Prostate gland (tissue), 2 donors: ENCODE data around the gene PIK3R6. TPM values are rescaled to one million over a fixed set of nuclear protein-coding genes. Genes with fewer than 3 reads are reported as not detected.

Source experiments
- DNase-seq: peaks from one replicate; pipeline ENCODE4 v3.0.0-alpha.2; 2019; ENCODE audit warnings: low spot score
- H3K27ac ChIP-seq, 2 donors: fragments of 200-600 bp; sonication (generic); 2 replicates each; pipeline ENCODE4 v1.5.1; 2017 to 2019
- H3K27me3 ChIP-seq: fragments of 200-600 bp; sonication (generic); replicated peaks from 2 replicates; pipeline ENCODE4 v1.5.1; 2019; ENCODE audit not compliant: insufficient read depth
- H3K36me3 ChIP-seq, 2 donors: fragments of 200-600 bp; sonication (generic); 1 replicate in 1 of 2; 2 replicates in 1 of 2; pipeline versions ENCODE4 v1.5.1 to v1.8.1; 2017 to 2019
- H3K4me1 ChIP-seq: fragments of 200-600 bp; sonication (generic); replicated peaks from 2 replicates; pipeline ENCODE4 v1.5.1; 2019
- H3K4me3 ChIP-seq, 2 donors: fragments of 200-600 bp; sonication (generic); 2 replicates each; pipeline ENCODE4 v1.5.1; 2017 to 2019
- H3K9me3 ChIP-seq: fragments of 200-600 bp; sonication (generic); 2 replicates; pipeline ENCODE4 v1.5.1; 2017
- CTCF ChIP-seq, 4 experiments: fragments of 200-600 bp in 2 of 4; fragments of 450-650 bp in 2 of 4; sonication (generic) in 2 of 4; IDR thresholded peaks; 1 replicate in 3 of 4; 2 replicates in 1 of 4; pipeline ENCODE4 v1.5.1; 2016 to 2019; ENCODE audit warnings: antibody characterized with exemption in 4 of 4, mild to moderate bottlenecking in 2 of 4, moderate library complexity in 2 of 4
- POLR2A ChIP-seq: fragments of 450-650 bp; IDR thresholded peaks from one replicate; pipeline ENCODE4 v1.6.1; 2016; ENCODE audit warnings: antibody characterized with exemption, mild to moderate bottlenecking
- POLR2AphosphoS5 ChIP-seq: sonication (generic); formaldehyde crosslinking; IDR thresholded peaks from one replicate; pipeline ENCODE4 v1.6.1; 2017; ENCODE audit warnings: antibody characterized with exemption
- WGBS: methylation state at CpG from one replicate; pipeline ENCODE4 v1.1.5; 2018; 5-methylcytosine and 5-hydroxymethylcytosine counted together
- intact Hi-C: fragments of 100-400 bp; cut with DNase I; formaldehyde crosslinking; loops from one replicate; pipeline ENCODE4 v1.14.2; 2022
- total RNA-seq, 2 donors: library from RNA; depleted of rRNA; stranded (reverse); fragments of >200 nt; gene quantifications; one replicate each; pipeline ENCODE4 v1.1.0, GENCODE V29; 2016

PIK3R6 gene
- total RNA-seq, 2 donors from 2014 or later: 0.18 to 2.6 TPM

- Histone ChIP-seq H3K27ac (no peak within 1 kb of the TSS), H3K4me1 (no peaks in the 10 kb centered on the region), H3K27me3 (no peaks in the 10 kb centered on the region), H3K4me3 (peak within 1 kb of the TSS; percentile 18 to 26), H3K9me3 (no peaks in the 10 kb centered on the region), H3K36me3 (no peaks in the 10 kb centered on the region)
- intact Hi-C loops: no loop called here
- no peak for DNase-seq
- no peak for TF ChIP-seq POLR2AphosphoS5
- peak in 2 of 4 experiments; percentile 20 to 25 for TF ChIP-seq CTCF (IDR thresholded peaks at IDR 0.05)
- WGBS: 23% methylated on average over 38 of the region's 62 CpGs
These were observed 68.5 kb downstream of the PIK3R6 start, which contains the start of gene MFSD6L for GRCh38 chr17:8798846-8799569. MFSD6L (minus strand) TSS chr17:8799365; CDS start chr17:8799120, 245 bp downstream.

GRCh38 chr17:8798176-8798845 lies 69.2 kb downstream of the PIK3R6 start:
- Histone ChIP-seq H3K4me3 (no peak overlapping the region), H3K4me1 (no peaks in the 10 kb centered on the region), H3K27ac (no peak overlapping the region), H3K36me3 (no peaks in the 10 kb centered on the region), H3K27me3 (no peaks in the 10 kb centered on the region), H3K9me3 (no peaks in the 10 kb centered on the region)
- intact Hi-C loops: no loop called here
- DNase-seq: no peak
- TF ChIP-seq CTCF (IDR thresholded peaks at IDR 0.05) (no peak), POLR2A (no peak), POLR2AphosphoS5 (no peak)
- WGBS: 73% methylated on average over 23 of the region's 23 CpGs

GRCh38 chr17:8797621-8798175 lies 69.8 kb downstream of the PIK3R6 start:
- Histone ChIP-seq H3K27ac (no peak overlapping the region), H3K27me3 (no peaks in the 10 kb centered on the region), H3K9me3 (no peaks in the 10 kb centered on the region), H3K4me3 (no peak overlapping the region), H3K36me3 (no peaks in the 10 kb centered on the region), H3K4me1 (no peaks in the 10 kb centered on the region)
- DNase-seq: no peak
- no peak for TF ChIP-seq POLR2A
- no peak for TF ChIP-seq CTCF (IDR thresholded peaks at IDR 0.05)
- TF ChIP-seq POLR2AphosphoS5: no peak
- WGBS: 92% methylated on average over 14 of the region's 14 CpGs
- intact Hi-C loops: no loop called here

- H3K4me3 ChIP-seq: no peak overlapping the region
- intact Hi-C loops: no loop called here
- H3K4me1 ChIP-seq: no peaks in the 10 kb centered on the region
- H3K9me3 ChIP-seq: no peaks in the 10 kb centered on the region
- H3K27me3 ChIP-seq: no peaks in the 10 kb centered on the region
- H3K36me3 ChIP-seq: no peaks in the 10 kb centered on the region
- 66% methylated on average over 7 of the region's 7 CpGs for WGBS
- H3K27ac ChIP-seq: no peak overlapping the region
- TF ChIP-seq POLR2AphosphoS5 (no peak), CTCF (IDR thresholded peaks at IDR 0.05) (no peak), POLR2A (no peak)
- no peak for DNase-seq
These were observed 72.8 kb downstream of the PIK3R6 start for GRCh38 chr17:8794636-8795035.
